Measurements from ENCODE around the gene NOMO2. TPM values are rescaled to one million over a fixed set of nuclear protein-coding genes. Genes with fewer than 3 reads are reported as not detected.
"Not testable (repeated sequence)": the region's sequence is repeated elsewhere in the genome, so short reads cannot be mapped to it uniquely, and the experiment has no call there.

The NOMO2 gene
- total RNA-seq, 1 experiment from 2014 or later: 82.2 TPM

GRCh38 chr16:18547382-18547781 is 14.5 kb downstream of the NOMO2 start:
- H3K4me1 ChIP-seq; DNase-seq; H3K9me3 ChIP-seq (replicated peaks); H3K36me3 ChIP-seq; H3K27ac ChIP-seq; H3K4me3 ChIP-seq; H3K27me3 ChIP-seq: not testable (repeated sequence)

- H3K27me3 ChIP-seq; H3K9me3 ChIP-seq (replicated peaks); H3K4me3 ChIP-seq; H3K27ac ChIP-seq; DNase-seq; H3K36me3 ChIP-seq; H3K4me1 ChIP-seq: not testable (repeated sequence)
Observed at GRCh38 chr16:18546853-18547252, 15.0 kb downstream of the NOMO2 start.

- not testable (repeated sequence) for DNase-seq; H3K27ac ChIP-seq; H3K4me3 ChIP-seq; H3K36me3 ChIP-seq; H3K9me3 ChIP-seq (replicated peaks); H3K27me3 ChIP-seq; H3K4me1 ChIP-seq
Observed at GRCh38 chr16:18544232-18545081, 17.4 kb downstream of the NOMO2 start.

DNA sequence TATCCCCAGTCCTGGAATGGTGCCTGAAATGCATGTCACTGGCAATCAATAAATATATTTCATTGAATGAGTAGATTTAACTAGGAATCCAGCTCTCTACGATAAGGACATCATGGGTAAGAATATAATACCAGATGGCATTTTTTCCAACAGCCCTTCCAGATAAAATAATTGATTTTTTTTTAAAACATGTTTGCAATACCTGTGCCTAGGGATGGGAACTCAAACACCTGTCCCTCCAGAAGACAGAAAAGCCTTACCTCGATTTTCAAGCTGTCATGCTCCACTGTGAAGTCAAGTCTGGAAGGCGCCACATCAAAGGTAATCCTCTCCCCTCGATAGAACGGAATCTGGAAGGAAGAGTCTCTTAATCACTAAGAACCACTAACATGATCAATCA is 20.0 kb downstream of the NOMO2 start:
- H3K36me3 ChIP-seq; H3K4me3 ChIP-seq; H3K27me3 ChIP-seq; H3K4me1 ChIP-seq; H3K27ac ChIP-seq; H3K9me3 ChIP-seq (replicated peaks); DNase-seq: not testable (repeated sequence)

DNA sequence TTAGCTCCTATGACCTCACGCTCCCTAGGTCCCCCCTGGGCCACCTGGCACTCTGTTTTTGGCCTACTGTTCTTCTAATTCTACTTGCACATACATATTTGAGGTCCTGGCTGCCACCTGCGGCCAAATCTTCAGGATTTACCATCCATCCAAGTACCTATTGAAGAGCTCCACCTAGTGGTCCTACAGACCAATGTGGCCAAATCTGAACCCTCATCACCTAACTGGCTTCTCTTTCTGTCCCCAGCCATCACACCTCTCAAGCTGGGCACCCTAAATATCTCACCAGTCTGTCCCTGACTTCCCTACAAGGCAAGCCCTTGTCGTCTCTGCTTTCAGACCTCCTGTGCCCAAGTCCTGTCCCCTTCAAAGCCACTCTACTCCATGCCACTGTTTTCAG is 24.9 kb downstream of the NOMO2 start:
- DNase-seq; H3K36me3 ChIP-seq; H3K9me3 ChIP-seq (replicated peaks); H3K27ac ChIP-seq; H3K4me1 ChIP-seq; H3K27me3 ChIP-seq; H3K4me3 ChIP-seq: not testable (repeated sequence)

DNA sequence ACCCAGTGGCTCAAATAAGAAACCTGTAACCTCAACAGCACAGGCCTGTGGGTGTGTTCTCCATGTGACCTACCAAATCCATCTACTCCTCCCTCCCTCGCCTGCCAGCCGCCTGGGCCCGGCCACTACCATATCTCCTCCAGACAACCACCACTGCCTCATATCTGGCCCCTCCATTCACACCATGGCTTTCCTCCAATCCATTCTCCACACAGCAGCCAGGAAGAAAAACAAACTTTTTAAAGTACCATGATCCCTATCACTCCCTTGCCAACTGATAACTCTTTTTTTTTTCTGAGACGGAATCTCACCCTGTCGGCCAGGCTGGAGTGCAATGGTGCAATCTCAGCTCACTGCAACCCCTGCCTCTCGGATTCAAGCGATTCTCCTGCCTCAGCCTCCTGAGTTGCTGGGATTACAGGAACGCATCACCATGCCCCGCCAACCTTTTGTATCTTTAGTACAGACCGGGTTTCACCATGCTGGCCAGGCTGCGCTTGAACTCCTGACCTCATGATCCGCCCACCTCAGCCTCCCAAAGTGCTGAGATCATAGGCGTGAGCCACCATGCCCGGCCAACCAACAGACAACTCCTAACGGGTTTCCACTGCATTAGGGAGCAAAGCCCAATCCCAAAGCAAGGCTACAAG is 26.3 kb downstream of the NOMO2 start:
- not testable (repeated sequence) for H3K36me3 ChIP-seq; H3K4me1 ChIP-seq; H3K4me3 ChIP-seq; H3K27ac ChIP-seq; DNase-seq; H3K27me3 ChIP-seq; H3K9me3 ChIP-seq (replicated peaks)

DNA sequence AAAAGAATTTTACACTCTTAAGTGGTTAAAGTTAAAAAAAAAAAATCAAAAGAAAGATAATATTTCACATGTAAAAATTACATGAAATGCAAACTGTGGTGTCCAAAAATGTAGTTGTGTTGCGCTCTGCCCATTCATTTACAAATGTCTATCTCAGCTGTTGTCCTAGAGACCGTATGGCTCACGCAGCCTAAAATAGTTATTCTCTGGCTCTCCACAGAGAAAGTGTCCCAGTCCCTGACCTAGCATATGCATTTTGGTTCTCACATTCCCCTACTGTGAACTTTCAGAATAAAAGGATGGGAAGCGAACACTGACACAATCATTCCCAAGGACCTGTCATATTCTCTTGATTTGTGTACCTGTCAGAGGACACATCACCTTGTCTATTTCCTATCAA is 27.6 kb downstream of the NOMO2 start:
- not testable (repeated sequence) for H3K36me3 ChIP-seq; H3K4me3 ChIP-seq; H3K9me3 ChIP-seq (replicated peaks); H3K27me3 ChIP-seq; DNase-seq; H3K4me1 ChIP-seq; H3K27ac ChIP-seq

DNA sequence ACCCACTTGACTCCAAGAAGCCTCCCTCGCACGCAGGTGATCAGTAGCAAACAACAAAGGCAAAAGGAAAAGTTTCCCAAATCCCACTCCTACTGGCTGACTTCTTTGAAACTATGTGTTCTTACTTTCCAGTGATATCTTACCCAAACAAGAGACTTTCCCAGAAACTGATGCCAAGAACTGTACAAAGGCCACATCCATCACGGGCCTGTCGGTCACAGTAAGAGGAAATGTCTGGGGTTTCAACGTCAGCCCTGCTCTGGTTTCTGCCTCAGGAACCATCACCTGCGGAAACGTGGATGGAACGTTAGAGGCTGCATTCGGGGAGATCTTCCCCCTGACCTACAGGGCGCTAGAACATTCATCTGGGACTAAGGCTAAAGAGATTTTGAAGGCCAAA is 30.6 kb downstream of the NOMO2 start:
- H3K27me3 ChIP-seq; H3K27ac ChIP-seq; H3K9me3 ChIP-seq (replicated peaks); H3K4me3 ChIP-seq; H3K4me1 ChIP-seq; H3K36me3 ChIP-seq; DNase-seq: not testable (repeated sequence)

DNA sequence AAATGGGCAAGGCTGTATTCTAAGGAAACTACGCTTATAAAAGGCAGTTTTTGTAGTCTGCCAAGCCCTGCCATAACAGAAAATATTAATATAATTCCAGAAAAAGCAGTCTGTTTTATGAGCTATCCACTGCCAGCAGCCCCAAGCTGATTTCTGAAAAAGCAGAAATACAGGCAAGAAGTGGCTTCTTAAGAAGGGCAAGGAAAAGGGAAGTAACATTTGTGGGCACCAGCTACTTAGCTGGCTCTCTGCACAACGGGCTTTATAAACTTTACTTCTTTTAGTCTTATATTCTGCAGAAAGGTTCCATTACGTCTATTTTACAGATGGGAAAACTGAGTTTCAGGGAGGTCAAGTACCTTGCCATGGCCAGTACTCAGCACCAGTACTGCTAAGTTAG is 31.6 kb downstream of the NOMO2 start:
- not testable (repeated sequence) for H3K9me3 ChIP-seq (replicated peaks); H3K27me3 ChIP-seq; H3K27ac ChIP-seq; H3K4me3 ChIP-seq; H3K4me1 ChIP-seq; DNase-seq; H3K36me3 ChIP-seq

- H3K9me3 ChIP-seq (replicated peaks); H3K4me1 ChIP-seq; DNase-seq; H3K27me3 ChIP-seq; H3K36me3 ChIP-seq; H3K4me3 ChIP-seq; H3K27ac ChIP-seq: not testable (repeated sequence)
Observed at GRCh38 chr16:18526547-18526946, 35.4 kb downstream of the NOMO2 start.

DNA sequence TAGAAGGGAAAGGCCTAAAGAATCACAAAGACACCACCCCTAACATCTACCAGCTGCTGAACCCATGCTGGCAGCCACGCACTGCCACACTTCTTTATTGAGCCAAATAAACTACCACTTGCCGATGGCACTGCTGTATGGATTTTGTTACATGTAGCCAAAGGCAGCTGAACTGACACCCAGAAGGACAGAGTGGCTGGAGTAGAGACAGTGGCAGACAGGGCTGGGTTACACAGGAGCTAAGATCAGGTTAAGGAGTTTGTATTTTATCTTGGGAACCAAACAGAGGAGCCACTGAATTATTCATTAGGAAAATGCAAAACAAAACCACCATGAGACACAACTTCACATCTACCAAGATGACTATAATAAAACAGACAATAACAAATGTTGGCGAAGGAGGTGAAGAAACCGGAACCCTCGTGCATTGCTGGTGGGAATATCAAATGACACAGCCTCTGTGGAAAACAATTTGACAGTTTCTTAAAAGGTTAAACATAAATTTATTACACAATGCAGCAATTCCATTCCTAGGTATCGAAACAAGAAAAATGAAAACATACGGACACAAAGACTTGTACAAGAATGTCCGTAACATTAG is 35.9 kb downstream of the NOMO2 start:
- not testable (repeated sequence) for H3K4me1 ChIP-seq; H3K27me3 ChIP-seq; H3K9me3 ChIP-seq (replicated peaks); H3K27ac ChIP-seq; H3K36me3 ChIP-seq; DNase-seq; H3K4me3 ChIP-seq

DNA sequence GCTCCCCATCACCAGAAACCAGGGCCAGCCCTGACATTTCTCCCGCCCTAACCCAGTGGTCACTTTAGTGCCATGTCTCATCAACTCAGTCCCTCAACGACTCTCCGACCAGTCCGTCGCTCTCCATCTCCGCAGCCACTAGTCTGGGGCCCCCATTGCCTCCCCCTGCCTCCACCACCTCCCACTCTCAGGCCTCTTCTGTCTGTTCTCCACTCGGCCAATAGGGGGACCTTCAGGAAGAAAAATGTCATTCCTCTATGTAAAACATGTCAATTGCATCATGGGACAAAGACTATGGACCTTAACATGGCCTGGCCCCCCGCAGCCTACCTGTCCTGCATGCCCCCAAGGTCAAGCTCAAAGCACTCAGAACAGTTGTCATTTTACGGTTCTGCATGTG is 39.3 kb downstream of the NOMO2 start:
- H3K4me3 ChIP-seq; DNase-seq; H3K9me3 ChIP-seq (replicated peaks); H3K4me1 ChIP-seq; H3K27ac ChIP-seq; H3K27me3 ChIP-seq; H3K36me3 ChIP-seq: not testable (repeated sequence)

DNA sequence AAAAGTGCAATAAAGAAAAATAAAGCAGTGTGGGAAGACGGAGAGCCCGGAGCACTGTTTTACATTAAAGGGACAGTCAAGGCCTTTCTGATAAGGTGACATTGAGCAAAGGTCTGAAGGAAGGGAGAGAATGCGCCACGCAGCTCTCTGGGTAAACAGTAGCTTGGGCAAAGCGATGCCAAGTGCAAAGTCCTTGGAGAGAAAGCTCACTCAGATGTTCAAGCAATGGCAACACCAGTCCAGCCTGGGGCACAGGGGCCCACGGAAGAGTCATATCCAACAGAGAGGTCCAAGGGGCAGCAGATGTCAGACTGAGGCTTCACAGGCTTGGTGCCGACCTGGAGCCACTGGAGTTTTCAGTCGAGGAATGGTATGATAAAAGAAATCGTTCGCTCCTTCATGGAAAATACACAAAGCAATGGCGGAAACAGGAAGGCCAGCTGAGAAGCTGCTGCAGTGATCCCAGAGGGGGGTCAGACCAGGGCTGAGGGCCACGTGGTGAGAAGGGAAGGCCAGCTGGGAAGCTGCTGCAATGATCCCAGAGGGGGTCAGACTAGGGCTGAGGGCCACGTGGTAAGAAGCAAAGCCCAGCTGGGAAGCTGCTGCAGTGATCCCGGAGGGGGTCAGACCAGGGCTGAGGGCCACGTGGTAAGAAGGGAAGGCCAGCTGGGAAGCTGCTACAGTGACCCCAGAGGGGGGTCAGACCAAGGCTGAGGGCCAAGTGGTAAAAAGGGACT is 40.3 kb downstream of the NOMO2 start:
- not testable (repeated sequence) for H3K9me3 ChIP-seq (replicated peaks); DNase-seq; H3K4me3 ChIP-seq; H3K27me3 ChIP-seq; H3K27ac ChIP-seq; H3K36me3 ChIP-seq; H3K4me1 ChIP-seq

GRCh38 chr16:18518536-18519283 is 43.2 kb downstream of the NOMO2 start:
- H3K36me3 ChIP-seq; H3K9me3 ChIP-seq (replicated peaks); H3K27ac ChIP-seq; H3K4me1 ChIP-seq; H3K27me3 ChIP-seq; H3K4me3 ChIP-seq; DNase-seq: not testable (repeated sequence)

DNA sequence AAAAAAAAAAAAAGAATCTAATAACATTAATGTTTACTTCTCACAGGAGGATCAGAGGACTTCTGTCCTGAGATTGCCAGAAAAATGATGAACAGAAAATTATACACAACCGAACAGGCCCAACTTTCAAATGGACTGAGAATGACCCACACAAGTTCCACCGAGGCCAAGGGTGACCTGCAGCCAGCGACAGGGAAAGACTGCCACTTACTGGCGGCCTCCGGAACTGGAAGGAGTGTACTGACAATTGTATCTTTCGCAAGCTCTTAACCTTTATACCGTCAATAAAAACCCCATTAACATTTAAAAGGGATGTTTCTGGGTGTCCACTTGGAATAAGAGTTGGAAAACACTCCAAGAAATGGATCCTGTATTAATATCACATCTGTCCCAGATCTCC is 63.5 kb downstream of the NOMO2 start:
- not testable (repeated sequence) for H3K9me3 ChIP-seq (replicated peaks); H3K36me3 ChIP-seq; H3K27me3 ChIP-seq; DNase-seq; H3K27ac ChIP-seq; H3K4me3 ChIP-seq; H3K4me1 ChIP-seq

Measured in SJCRH30 (cell line).